ENCODE data around the gene ZNF536.
"Not testable (repeated sequence)": the region's sequence is repeated elsewhere in the genome, so short reads cannot be mapped to it uniquely, and the experiment has no call there.

Gene ZNF536

DNA sequence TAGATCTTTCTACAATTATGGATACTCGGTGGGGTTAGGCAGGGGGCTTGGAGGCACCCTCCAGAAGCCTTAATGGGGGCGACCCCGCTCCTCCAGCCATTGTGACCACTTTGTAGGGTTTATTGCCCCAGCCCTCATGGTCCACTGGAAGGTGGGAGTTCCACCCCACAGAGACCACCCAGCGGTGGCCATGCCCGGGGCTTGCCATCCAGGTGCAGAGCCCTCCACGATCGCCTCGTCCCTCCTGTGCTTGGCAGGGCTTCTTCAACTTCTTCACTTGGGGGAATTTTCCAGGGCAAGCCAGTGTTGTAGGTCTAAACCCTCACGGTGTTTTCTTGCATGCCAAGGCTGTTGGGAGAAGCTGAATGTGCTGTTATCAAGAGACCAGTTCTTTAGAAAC, 16.1 kb downstream of the ZNF536 start:
- DNase-seq (ENCODE audit: low spot score), result no peak

DNA sequence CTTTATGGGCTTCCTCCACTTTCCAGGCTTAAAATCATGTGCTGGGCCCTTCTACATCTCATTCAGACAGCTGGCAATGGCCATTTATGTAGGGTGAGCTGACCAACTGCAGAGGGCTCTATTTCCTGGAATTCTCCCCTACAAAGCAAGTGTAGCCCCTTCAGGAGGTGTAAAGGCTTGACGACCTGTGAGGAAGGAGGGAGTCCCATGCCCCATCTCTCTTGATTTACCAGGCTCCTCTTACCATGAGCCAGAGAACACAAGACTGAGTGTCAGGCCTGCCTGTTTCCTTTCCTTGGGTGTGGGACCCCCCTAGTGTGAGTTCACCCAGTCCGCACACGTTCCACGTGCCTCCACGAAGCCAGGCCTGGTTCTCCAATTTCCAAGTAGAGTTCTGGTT, 16.6 kb downstream of the ZNF536 start:
- no peak for DNase-seq (ENCODE audit: low spot score)

DNA sequence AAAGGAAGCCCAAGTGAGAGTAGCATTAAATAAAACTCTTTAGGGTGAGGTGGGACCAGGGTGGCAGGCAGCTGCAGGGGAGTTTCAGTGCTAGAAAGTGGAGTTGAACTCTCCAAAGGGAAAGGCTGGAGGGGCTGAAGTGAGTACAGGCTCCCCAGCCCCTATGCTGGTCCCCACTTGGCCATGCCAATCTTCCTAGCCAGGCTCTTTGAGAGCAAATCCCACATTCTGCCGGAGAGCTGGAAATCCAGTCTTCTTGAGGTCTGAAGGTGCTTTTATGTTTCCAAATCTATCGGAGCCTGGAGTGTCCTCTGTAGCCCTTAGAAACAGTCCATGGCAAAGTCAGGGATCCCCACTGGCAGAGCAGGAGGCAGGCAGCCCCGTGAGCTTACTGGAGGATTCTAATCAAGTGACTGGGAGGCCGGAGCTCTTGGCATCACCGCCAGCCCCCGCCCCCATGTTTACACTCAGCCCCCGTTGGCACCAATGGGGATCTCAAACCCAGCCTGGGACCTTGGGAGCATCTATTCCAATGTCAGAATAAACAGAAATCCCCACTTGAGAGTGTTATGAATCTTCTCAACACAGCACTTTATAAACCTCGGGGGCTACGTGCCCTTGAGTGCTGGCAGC, 18.3 kb downstream of the ZNF536 start:
- no peak for DNase-seq (ENCODE audit: low spot score)

DNA sequence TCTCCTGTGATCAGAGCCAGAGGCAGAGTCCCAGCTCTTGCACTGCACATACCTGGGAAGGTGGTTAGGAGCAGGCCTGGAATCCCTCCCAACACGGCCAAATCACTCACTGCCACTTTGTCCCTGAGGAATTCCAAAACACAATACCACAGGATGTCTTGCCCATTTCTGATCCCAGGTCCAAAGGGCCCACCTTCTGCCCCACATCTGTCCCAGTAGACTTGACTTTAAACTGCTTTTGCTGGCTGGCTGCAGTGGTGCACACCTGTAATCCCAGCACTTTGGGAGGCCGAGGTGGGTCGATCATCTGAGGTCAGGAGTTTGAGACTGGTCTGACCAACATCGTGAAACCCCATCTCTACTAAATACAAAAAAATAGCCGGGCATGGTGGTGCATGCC, 18.9 kb downstream of the ZNF536 start:
- DNase-seq (ENCODE audit: low spot score), result no peak

DNA sequence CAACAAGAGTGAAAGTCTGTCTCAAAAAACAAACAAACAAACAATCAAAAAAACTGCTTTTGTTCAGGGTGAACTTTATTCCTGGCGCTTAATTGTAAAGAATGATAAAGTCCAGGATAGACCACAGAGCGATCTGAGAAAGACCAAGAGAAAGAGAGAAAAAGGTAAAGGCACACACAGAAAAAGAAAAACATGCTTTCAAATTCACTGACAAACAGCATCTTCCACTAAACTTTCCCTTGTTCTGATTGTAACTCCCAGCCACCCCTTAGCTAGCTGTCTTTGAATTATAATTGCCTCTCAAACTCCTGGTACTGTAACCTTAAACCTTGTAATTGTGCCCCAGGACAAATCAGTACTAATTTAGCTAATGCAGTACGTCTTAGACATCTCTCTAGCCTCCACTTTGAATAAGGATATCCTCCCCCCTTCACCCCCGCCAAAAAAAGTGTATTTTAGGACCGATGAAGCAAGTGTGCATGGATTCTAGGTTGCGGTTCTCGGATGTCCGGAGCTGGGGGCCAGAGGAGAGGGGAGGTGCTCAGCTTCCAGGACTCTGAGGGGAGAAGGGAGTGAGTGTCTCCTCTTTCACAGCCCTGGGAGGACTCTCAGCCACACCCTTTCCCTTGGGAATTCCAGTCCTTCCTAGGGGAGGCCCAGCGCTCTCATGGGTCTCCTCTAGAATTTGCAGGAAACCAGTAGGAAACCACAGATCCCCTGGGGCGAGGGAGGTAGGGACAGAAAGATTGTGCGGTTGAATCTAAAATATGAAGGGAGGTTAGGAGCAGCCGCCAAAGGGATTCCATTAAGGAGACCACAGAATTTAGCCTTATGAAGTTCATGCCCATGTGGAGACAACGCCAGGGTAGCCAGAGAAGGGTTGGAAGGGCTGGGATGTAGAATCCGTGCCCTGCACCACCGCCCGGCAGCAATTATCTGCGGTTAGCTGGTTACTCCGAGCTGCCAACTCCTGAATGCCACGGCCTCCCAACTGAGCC, 19.7 kb downstream of the ZNF536 start:
- no peak for DNase-seq (ENCODE audit: low spot score)

DNA sequence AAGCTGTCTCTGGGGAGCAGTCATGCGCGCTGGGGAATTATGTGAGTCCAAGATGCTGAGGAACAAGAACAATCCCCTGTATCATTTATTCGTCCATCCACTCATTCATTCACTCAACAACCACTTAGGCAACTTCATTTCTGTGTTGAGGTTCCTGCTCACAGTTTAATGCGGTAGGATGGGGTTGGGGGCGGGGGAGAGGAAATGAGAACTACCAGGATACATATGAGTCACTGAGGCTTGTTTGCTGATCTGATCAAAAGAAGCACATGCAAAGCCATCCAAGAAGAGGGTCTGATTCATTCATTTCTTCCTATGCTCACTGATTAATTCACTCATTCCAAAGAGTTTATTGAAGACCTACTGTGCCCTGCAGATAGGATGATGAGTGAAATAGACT, 20.9 kb downstream of the ZNF536 start:
- no peak for DNase-seq (ENCODE audit: low spot score)

DNA sequence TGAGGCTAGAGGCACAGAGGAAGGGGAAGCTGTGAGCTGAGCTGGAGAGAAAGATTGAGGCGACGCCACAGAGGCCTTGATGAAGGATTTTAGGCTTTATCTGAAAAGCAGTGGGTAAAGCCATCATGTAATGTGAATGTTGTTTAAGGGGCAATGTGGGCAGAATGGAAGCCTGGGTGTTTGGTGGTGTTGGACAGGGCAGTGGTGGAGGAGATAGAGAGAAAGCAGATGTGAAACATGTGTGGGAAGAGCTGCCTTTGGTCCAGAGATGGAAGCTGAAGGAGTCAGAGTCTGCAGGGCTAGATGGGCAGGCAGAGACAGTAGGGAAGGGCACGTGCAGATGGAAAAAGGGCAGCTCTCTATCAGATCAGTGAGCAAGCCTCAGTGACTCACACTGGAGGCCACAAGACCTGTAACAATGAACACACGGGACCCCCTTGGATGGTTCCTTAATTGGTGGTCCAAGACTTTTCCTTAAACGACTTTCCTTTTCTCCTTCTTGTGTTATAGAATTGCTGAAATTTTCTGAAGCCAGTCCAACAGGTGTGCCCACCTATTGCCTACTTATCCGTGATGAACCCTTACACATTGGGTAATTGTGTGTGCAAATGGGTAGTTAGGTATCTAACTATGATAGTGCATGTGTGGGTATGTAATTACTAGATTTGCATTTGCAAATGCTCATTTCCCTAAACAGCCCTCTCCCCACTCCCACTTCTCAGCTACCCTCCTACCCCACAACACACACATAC, 21.7 kb downstream of the ZNF536 start:
- DNase-seq (ENCODE audit: low spot score), result no peak

DNA sequence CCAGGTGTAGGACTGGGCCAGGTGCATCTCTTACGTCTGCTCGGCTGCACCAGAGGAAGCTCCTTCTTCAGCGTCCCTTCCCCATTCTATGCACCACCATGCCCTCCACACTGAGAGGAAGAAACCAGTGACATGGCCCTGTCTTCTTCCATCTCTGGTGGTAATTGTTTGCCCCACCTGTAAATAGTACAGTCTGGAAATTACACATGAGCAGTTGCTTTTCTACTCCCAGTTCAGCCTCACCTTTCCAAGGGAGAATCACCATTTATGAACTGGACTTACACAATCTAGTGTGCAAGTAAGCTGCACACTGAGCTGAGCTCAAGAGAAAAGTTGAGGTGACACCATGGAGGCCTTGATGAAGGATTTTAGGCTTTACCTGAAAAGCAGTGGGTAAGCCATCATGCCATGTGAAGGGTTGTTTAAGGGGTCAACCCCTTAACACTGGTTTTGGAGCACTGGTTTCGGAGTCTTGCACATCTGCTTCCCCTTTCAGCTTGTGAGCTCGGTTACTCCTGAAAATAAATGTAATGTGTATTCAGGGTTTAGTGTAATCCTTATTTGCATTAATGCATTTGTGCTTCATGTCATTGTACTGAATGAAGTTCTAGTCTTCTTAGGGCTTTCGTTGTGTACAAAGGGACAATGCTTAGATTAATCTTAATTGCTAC, 22.4 kb downstream of the ZNF536 start:
- DNase-seq (ENCODE audit: low spot score), result no peak

DNA sequence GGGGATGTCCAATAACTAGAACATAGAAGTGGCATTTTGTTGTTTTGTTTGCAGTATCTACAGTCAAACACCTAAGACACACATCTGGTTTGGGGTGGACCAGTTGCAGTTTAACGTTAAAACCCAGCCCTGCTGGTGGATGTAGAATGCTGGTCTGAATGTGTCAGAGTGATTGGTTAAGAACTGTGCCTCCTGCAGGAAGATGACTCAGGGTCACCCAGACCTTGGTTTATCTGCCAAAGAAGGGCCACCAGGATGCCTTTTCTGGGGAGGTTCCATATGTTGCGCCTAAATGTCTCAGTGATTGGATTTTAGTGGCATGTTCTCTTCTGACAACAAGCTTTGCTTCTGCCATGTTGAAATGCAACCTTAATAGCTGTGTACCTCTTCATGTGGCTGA, 23.1 kb downstream of the ZNF536 start:
- no peak for DNase-seq (ENCODE audit: low spot score)

DNA sequence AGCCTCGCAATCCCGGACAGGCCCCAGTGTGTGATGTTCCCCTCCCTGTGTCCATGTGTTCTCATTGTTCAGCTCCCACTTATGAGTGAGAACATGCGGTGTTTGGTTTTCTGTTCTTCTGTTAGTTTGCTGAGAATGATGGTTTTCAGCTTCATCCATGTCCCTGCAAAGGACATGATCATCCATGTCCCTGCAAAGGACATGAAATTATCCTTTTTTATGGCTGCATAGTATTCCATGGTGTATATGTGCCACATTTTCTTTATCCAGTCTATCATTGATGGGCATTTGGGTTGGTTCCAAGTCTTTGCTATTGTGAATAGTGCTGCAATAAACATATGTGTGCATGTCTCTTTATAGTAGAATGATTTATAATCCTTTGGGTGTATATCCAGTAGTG, 26.4 kb downstream of the ZNF536 start:
- not testable (repeated sequence) for DNase-seq (ENCODE audit: low spot score)

DNA sequence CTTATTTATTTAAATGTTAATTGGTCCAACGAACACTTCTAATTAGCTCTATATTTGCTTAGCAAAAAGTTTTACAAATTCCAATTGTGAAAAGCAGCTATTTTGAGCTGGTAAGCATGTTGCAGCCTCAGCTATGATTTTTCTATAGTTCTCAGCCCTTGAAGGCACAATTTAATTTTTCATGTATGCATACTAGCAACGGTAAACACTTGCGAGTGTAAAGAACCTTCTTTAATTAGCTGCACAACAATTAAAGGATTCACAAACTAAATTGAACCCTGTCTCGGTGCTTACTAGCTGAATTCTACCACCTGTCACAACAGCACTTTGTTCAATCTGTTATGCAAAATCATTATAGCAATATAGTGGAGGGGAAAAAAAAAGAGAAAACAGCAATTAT, 29.8 kb downstream of the ZNF536 start:
- no peak for DNase-seq (ENCODE audit: low spot score)

DNA sequence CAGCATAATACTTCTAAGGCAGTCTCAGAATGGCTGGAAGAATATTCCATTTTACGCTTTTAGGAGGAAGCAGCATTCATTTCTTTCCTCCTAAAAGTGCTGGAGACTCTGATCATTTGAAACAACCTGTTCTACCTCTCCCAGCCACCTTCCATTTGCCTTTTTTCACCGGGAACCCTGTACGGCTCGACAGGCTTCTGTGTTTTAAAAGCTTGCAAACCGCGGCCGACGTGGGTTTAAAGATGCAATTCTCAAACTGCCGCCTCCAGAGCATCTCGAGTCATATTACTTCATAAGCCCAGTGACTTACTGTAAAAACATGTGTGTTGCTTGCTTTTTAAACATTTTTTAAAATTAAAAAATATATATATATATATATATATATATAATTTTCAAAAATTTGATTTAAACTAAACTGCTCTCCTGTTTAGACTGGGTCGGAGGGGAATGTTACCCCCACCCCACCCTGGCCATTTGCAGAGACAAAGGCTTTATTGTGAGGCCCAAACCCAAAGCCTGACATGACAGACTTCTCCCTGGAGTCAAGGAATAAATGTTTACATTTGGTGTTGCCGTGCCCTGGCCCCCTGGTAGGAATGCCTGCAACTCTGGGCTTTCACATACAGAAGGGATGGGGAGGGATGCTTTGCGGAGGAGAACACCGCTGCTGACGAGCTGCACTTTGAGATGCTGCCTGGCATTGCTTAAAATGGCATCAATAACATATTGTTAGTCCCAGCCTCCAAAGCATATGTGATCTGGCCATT, 30.4 kb downstream of the ZNF536 start:
- DNase-seq (ENCODE audit: low spot score), result peak; percentile 49

DNA sequence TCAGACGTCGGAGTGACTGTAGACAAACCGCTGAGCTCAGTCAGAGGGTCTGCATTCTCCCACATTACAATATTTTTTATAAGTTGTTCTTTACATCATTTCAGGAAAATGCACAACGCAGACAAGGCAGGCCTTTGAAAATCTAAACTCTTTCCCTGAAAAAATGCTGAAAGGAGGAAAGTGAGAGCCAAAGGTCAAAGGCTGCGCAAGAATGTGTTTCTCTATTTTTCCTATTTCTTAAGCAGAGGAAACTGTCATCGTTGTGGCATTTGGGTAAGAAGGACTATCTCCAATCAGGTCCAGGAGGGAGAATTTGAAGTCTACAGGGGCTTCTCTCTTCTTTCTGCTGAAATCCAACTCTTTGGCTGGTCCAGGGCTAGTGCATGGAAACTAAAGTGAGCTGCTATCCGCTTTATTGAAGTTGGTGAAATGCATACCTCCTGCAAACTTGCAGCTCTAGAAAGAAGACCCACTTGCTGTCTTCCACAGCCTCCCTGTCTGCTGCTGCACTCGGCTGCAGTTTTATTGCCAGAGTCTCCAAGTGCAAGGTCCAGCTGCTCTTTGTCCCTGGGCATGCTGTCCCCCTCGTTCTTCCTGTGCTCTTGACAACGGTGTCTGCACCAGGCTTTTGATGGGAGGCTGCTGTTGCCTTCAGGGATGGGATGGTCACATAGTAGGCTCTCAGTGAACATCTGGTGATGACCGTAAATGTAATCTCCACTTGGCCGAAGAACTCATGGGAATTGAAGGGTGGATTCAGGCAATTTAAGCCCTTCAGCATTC, 31.2 kb downstream of the ZNF536 start:
- no peak for DNase-seq (ENCODE audit: low spot score)

DNA sequence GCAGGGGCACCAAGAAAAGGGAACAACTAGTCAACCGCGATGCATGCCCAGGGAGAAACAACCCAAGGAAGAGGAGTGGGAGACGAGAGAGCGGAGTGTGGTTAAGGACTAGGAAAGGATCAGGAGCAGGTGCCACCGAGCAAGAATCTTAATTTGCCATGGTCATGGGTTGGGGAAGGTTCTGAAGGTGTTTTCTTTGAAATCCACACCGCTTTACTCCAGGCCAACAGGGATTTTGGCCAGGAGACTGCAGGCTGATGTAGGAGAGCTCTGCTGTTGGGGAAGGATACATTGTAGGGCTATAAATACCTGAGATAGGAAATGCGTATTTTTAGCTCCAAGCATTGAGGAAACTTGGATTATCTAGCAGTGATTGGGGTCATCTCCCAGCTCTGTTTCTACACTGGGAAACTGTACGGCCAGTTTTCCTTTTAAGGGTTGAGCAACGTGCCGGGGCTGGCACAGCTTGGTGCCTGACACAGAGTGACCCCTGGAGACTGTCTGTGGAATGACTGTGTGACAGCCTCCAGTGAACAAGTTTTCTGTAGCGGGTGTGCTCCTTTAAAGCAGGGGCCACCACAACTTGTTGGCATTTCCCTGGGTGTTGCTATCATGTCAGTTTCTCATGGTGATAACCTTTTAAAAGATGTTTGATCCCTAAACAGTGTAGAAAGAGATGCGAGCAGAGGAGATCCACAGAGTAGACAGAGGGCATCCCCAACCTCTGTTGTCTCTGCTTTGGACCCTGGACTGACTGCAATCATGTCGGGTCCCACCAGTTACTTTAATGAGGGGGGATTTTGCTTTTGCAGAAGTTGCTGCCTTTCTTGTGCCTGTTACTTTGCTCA, 34.3 kb downstream of the ZNF536 start:
- DNase-seq (ENCODE audit: low spot score), result peak; percentile 82

DNA sequence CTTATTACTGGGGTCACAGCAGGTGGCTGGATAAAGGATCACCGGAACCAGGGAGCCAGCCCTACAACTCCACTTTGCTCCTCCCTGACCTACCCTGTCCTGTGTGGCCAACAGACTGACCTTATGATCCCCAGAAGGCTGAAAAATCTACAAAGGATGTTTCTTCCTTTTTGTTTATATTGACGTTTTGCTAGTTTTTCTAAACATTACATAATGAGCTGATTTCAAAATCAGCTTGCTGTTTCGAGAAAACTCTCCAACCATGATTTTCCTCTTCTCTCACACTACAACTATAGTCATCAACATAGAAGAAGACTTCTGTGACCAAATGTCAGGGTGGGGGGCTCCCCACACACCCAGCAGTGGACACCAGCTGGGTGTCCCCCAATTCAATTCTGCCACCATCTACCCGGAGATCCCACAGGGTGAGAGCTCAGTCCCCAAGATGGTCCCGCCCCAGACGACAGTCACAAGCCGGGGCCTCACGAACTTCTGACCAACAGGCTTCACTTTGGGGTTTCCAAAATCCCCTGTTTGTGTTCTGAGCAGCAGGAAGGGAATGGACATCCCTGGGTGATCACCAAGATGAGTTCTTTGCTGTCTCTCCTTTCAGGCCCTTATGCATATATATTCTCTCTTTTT, 35.0 kb downstream of the ZNF536 start:
- no peak for DNase-seq (ENCODE audit: low spot score)

DNA sequence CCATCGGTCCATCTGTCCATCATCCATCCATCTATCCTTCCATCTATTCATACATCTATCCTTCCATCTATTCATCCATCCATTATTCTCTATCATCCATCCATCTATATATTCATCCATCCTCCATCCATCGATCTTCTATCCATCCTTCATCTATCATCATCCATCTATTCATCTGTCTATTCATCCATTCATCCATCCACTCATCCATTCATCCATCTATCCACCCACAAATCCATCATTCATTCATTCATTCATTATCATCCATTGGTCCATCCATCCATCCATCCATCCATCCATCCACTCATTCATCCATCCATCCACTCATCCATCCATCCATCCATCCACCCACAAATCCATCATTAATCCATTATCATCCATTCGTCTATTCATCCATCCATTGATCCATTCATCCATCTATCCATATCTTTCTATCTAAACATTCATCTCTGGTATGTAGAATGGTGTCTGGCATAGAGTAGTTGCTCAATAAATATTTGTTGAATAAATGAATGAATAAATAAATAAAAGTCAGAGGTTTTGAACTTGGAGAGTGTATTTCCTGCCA, 36.6 kb downstream of the ZNF536 start:
- DNase-seq (ENCODE audit: low spot score), result no peak

DNA sequence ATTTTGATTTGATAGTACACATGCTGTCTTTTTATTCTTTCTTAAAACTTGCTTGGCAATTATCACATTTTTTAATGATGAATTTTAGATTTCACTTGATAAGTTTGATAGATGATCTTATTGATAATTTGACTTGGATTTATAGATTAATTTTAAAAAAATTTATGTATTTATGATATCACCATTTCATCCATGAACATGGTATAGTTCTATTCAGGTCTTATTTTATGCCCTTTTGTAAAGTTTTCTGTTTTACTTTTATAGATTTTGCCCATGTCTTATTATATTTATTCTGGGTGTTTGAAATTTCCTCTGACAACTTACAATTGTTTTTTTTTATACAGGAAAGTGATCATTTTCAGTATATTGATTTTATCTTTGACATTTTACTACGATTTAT, 39.5 kb downstream of the ZNF536 start:
- no peak for DNase-seq (ENCODE audit: low spot score)

DNA sequence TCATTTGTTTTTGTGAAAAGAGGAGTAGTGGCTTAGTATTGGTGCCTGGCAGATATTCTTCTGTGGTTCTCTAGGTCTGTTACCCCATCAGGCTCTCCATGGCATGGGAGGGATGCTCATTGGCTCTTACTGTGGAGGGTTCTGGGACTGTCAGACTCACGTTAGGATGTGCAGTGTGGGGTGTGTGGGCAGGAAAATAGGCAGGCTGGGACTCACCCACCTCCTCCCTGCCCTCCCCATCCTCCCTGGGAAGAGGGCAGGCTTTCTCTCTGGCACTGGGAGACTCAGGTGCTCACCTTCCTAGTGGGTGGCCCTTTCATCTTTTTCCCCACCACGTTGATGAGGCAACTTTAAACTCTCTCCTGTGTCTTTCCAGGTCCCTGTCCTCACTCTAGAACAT, 44.2 kb downstream of the ZNF536 start:
- DNase-seq (ENCODE audit: low spot score), result no peak

DNA sequence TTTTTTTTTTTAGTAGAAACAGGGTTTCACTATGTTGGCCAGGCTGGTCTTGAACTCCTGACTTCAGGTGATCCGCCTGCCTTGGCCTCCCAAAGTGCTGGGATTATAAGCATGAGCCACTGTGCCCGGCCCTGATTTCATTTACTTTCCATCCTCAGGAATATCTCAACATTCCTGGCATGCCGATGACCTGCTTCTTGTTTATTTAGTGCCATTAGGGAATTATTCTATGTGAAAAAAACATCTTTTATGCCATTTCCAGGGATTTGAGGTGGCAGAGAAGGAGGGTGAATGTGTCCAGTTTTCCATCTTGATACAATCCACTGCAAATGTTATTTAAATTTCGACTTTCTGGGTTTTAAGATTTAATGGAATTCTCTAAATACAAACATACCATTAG, 45.0 kb downstream of the ZNF536 start:
- DNase-seq (ENCODE audit: low spot score), result not testable (repeated sequence)

All from putamen (tissue), 1 donor.